ENCODE measurements around the gene PCBP2.
A peak's percentile ranks its signal among the peaks of the same experiment; 100 is the strongest.

Gene PCBP2

GRCh38 chr12:53508534-53509170, 56.8 kb downstream of the PCBP2 start:
- DNase-seq (ENCODE audit: low spot score): peak; percentile 73

- no peak for DNase-seq (ENCODE audit: low spot score)
Measured at GRCh38 chr12:53510181-53510812, 58.4 kb downstream of the PCBP2 start.

- no peak for DNase-seq (ENCODE audit: low spot score)
Measured at GRCh38 chr12:53513712-53514410, 62.0 kb downstream of the PCBP2 start.

- DNase-seq (ENCODE audit: low spot score): no peak
Measured at GRCh38 chr12:53514628-53515290, 62.9 kb downstream of the PCBP2 start.

GRCh38 chr12:53515291-53515680, 63.4 kb downstream of the PCBP2 start:
- DNase-seq (ENCODE audit: low spot score): no peak

- no peak for DNase-seq (ENCODE audit: low spot score)
Measured at GRCh38 chr12:53516758-53517455, 65.0 kb downstream of the PCBP2 start.

- no peak for DNase-seq (ENCODE audit: low spot score)
Measured at GRCh38 chr12:53518381-53518780, 66.5 kb downstream of the PCBP2 start.

GRCh38 chr12:53523131-53523530, 71.2 kb downstream of the PCBP2 start:
- DNase-seq (ENCODE audit: low spot score): no peak

GRCh38 chr12:53524476-53524875, 72.6 kb downstream of the PCBP2 start:
- no peak for DNase-seq (ENCODE audit: low spot score)

- no peak for DNase-seq (ENCODE audit: low spot score)
Measured at GRCh38 chr12:53530061-53530460, 78.2 kb downstream of the PCBP2 start.

Data from SW480 (cell line).